HL-60 (cell line): ENCODE data around the gene SNAI3.

ENCODE experiments used
- CTCF ChIP-seq: IDR thresholded peaks from one replicate; pipeline ENCODE4 v1.5.1; 2011; ENCODE audit warnings: low read length, control low read depth, inconsistent platforms; ENCODE audit not compliant: insufficient read depth
- GABPA ChIP-seq: IDR thresholded peaks from 2 replicates; pipeline ENCODE4 v1.6.1; 2012; ENCODE audit warnings: low read depth
- POLR2AphosphoS5 ChIP-seq: IDR thresholded peaks from 2 replicates; pipeline ENCODE4 v1.6.1; 2012; ENCODE audit warnings: low read depth

GRCh38 chr16:88687254-88687576 is 908 bp upstream of the SNAI3 start:
- TF ChIP-seq CTCF (no peak), GABPA (no peak), POLR2AphosphoS5 (no peak)
